Measurements from ENCODE around the gene CABP5.

CABP5 gene

GRCh38 chr19:48029431-48029830 lies 14.4 kb downstream of the CABP5 start:
- no peak for DNase-seq

GRCh38 chr19:48025480-48025879 lies 18.4 kb downstream of the CABP5 start:
- no peak for DNase-seq

- no peak for DNase-seq
Measured at GRCh38 chr19:48023518-48023917, 20.4 kb downstream of the CABP5 start.

GRCh38 chr19:48023011-48023410 lies 20.9 kb downstream of the CABP5 start:
- no peak for DNase-seq

- DNase-seq: no peak
Measured at GRCh38 chr19:48020686-48021085, 23.2 kb downstream of the CABP5 start.

GRCh38 chr19:48010932-48011758 lies 32.7 kb downstream of the CABP5 start:
- no peak for DNase-seq

- DNase-seq: no peak
Measured at GRCh38 chr19:48006762-48007161, 37.1 kb downstream of the CABP5 start.

GRCh38 chr19:48004236-48004635 lies 39.6 kb downstream of the CABP5 start:
- DNase-seq: no peak

GRCh38 chr19:48000846-48001245 lies 43.0 kb downstream of the CABP5 start:
- no peak for DNase-seq

- no peak for DNase-seq
Measured at GRCh38 chr19:47998800-47999199, 45.1 kb downstream of the CABP5 start.

- no peak for DNase-seq
Measured at GRCh38 chr19:47996230-47996727, 47.6 kb downstream of the CABP5 start.

- no peak for DNase-seq
Measured at GRCh38 chr19:47994209-47994802, 49.6 kb downstream of the CABP5 start, which contains the start of gene ELSPBP1. Gene ELSPBP1 (plus strand): TSS chr19:47994632. CDS start chr19:48008668, 14,036 bp downstream.

- DNase-seq: no peak
Measured at GRCh38 chr19:47992070-47992469, 51.8 kb downstream of the CABP5 start, which contains the start of gene BSPH1. Gene BSPH1 (minus strand): TSS chr19:47992170. CDS start chr19:47992081, 89 bp downstream.

- DNase-seq: no peak
Measured at GRCh38 chr19:47991191-47991808, 52.6 kb downstream of the CABP5 start.

Data from NK-92 treated with Interleukin-12 subunit alpha and Interleukin-12 subunit beta, amount 100 ng/mL, for 24 hours (cell line).